SK-N-SH (cell line): ENCODE measurements around the gene GJD3. TPM values are rescaled to one million over a fixed set of nuclear protein-coding genes. Genes with fewer than 3 reads are reported as not detected.

Source experiments
- CTCF ChIA-PET: fragments of 300-600, 350-600 bp; formaldehyde crosslinking; extraction: SDS; loops from one replicate; lab custom pipeline; 2021; lab: Yijun Ruan, JAX
- POLR2A ChIA-PET: fragments of 350-600 bp; sonication (Branson Sonifier 250); formaldehyde crosslinking; extraction: SDS; loops from one replicate; lab custom pipeline; 2020; ENCODE audit warnings: antibody characterized with exemption, inconsistent platforms; lab: Yijun Ruan, JAX
- DNase-seq: peaks from one replicate; pipeline ENCODE4 v3.0.0; 2012
- H2AFZ ChIP-seq: fragments of 200-600 bp; sonication (generic); 2 replicates; pipeline ENCODE4 v1.8.1; 2016; ENCODE audit warnings: antibody characterized with exemption, mild to moderate bottlenecking, low read depth
- H3F3A ChIP-seq: fragments of 200-600 bp; sonication (generic); replicated peaks from 2 replicates; pipeline ENCODE3; 2016; ENCODE audit warnings: antibody characterized with exemption, mild to moderate bottlenecking; ENCODE audit not compliant: insufficient read depth
- H3K27ac ChIP-seq, 2 experiments: fragments of 200-500 bp in 1 of 2; fragments of 200-600 bp in 1 of 2; sonication (Bioruptor generic) in 1 of 2; sonication (generic), shearing (Covaris generic) in 1 of 2; 2 replicates each; pipeline versions ENCODE4 v1.5.1 to v1.6.1; 2014 to 2016; ENCODE audit warnings: low read depth in 2 of 2, inconsistent platforms in 1 of 2, low read length in 1 of 2, mild to moderate bottlenecking in 1 of 2, mixed read lengths in 1 of 2
- H3K27me3 ChIP-seq: fragments of 200-600 bp; sonication (generic), shearing (Covaris generic); 2 replicates; pipeline ENCODE4 v1.6.1; 2016; ENCODE audit warnings: mixed run types; ENCODE audit not compliant: insufficient read depth
- H3K36me3 ChIP-seq, 2 experiments: fragments of 200-500 bp in 1 of 2; fragments of 200-600 bp in 1 of 2; sonication (Bioruptor generic) in 1 of 2; sonication (generic) in 1 of 2; replicated peaks in 1 of 2; 2 replicates each; pipeline versions ENCODE3 to v1.5.1; 2014 to 2016; ENCODE audit warnings: low read length in 1 of 2, mild to moderate bottlenecking in 1 of 2; ENCODE audit not compliant: insufficient read depth in 2 of 2, control insufficient read depth in 1 of 2
- H3K4me1 ChIP-seq, 2 experiments: fragments of 200-500 bp in 1 of 2; fragments of 200-600 bp in 1 of 2; sonication (Bioruptor generic) in 1 of 2; sonication (generic), shearing (Covaris generic) in 1 of 2; 2 replicates each; pipeline versions ENCODE4 v1.5.1 to v1.6.1; 2014 to 2016; ENCODE audit warnings: low read depth in 1 of 2, low read length in 1 of 2, mixed run types in 1 of 2; ENCODE audit not compliant: insufficient read depth in 2 of 2, control insufficient read depth in 1 of 2
- H3K4me2 ChIP-seq: fragments of 200-600 bp; sonication (generic), shearing (Covaris generic); 2 replicates; pipeline ENCODE4 v1.6.1; 2017; ENCODE audit warnings: mixed run types
- H3K4me3 ChIP-seq, 2 experiments: fragments of 200-500 bp in 1 of 2; fragments of 200-600 bp in 1 of 2; sonication (Bioruptor generic) in 1 of 2; sonication (generic), shearing (Covaris generic) in 1 of 2; 2 replicates each; pipeline versions ENCODE4 v1.5.1 to v1.8.1; 2014 to 2016; ENCODE audit warnings: low read depth in 2 of 2, inconsistent platforms in 1 of 2, low read length in 1 of 2, mild to moderate bottlenecking in 1 of 2, mixed read lengths in 1 of 2, moderate library complexity in 1 of 2
- H3K79me2 ChIP-seq: fragments of 200-600 bp; sonication (generic); 2 replicates; pipeline ENCODE4 v1.8.1; 2017; ENCODE audit warnings: mild to moderate bottlenecking; ENCODE audit not compliant: insufficient read depth
- H3K9ac ChIP-seq: fragments of 200-600 bp; sonication (generic); 2 replicates; pipeline ENCODE4 v1.6.1; 2017; ENCODE audit warnings: mixed run types
- H3K9me2 ChIP-seq: fragments of 200-600 bp; sonication (generic); 2 replicates; pipeline ENCODE4 v1.6.1; 2017; ENCODE audit warnings: mixed run types
- H3K9me3 ChIP-seq: fragments of 200-600 bp; sonication (generic); 2 replicates; pipeline ENCODE4 v1.6.1; 2017; ENCODE audit warnings: mixed run types, mild to moderate bottlenecking, moderate library complexity
- H4K20me1 ChIP-seq: fragments of 200-600 bp; sonication (generic); 2 replicates; pipeline ENCODE4 v1.6.1; 2017; ENCODE audit warnings: mild to moderate bottlenecking, mixed run types; ENCODE audit not compliant: insufficient read depth
- CHD2 ChIP-seq: fragments of 150-350 bp; IDR thresholded peaks from 2 replicates; pipeline ENCODE4 v1.6.1; 2018; ENCODE audit warnings: low read length; ENCODE audit not compliant: partially characterized antibody
- EZH2phosphoT487 ChIP-seq: fragments of 200-600 bp; sonication (generic); IDR thresholded peaks from 2 replicates; pipeline ENCODE4 v1.6.1; 2017; ENCODE audit warnings: low read depth, mixed run types, mild to moderate bottlenecking, antibody characterized with exemption, moderate library complexity, borderline replicate concordance
- FOSL2 ChIP-seq: IDR thresholded peaks from 2 replicates; pipeline ENCODE4 v1.4.0; 2012; ENCODE audit warnings: low read depth, mild to moderate bottlenecking, moderate library complexity, borderline replicate concordance
- FOXM1 ChIP-seq: IDR thresholded peaks from 2 replicates; pipeline ENCODE4 v1.4.0; 2012; ENCODE audit warnings: low read depth, mild to moderate bottlenecking
- IRF3 ChIP-seq: fragments of 150-350 bp; IDR thresholded peaks from 2 replicates; pipeline ENCODE4 v1.6.1; 2016; ENCODE audit warnings: mild to moderate bottlenecking, low read depth, low read length
- MXI1 ChIP-seq: IDR thresholded peaks from 2 replicates; pipeline ENCODE4 v1.6.1; 2012; ENCODE audit warnings: mild to moderate bottlenecking, low read depth, low read length, improper control_type of control experiment
- NFIC ChIP-seq: IDR thresholded peaks from 2 replicates; pipeline ENCODE4 v1.4.0; 2012; ENCODE audit warnings: borderline replicate concordance
- POLR2AphosphoS5 ChIP-seq: IDR thresholded peaks from 2 replicates; pipeline ENCODE4 v1.6.1; 2012; ENCODE audit warnings: low read depth, low read length
- REST ChIP-seq: IDR thresholded peaks from 2 replicates; pipeline ENCODE4 v1.6.1; 2012; ENCODE audit warnings: mild to moderate bottlenecking, low read depth, low read length, moderate library complexity
- SIN3A ChIP-seq: IDR thresholded peaks from 2 replicates; pipeline ENCODE4 v1.6.1; 2012; ENCODE audit warnings: low read depth, mild to moderate bottlenecking, low read length, moderate library complexity, borderline replicate concordance
- TEAD4 ChIP-seq: IDR thresholded peaks from 2 replicates; pipeline ENCODE4 v1.4.0; 2012; ENCODE audit warnings: mild to moderate bottlenecking, borderline replicate concordance; ENCODE audit not compliant: insufficient read depth
- USF1 ChIP-seq: IDR thresholded peaks from 2 replicates; pipeline ENCODE4 v1.4.0; 2012; ENCODE audit warnings: low read depth, borderline replicate concordance
- ZBTB33 ChIP-seq: IDR thresholded peaks from 2 replicates; pipeline ENCODE4 v1.4.0; 2012; ENCODE audit warnings: low read depth, borderline replicate concordance
- WGBS: methylation state at CpG from one replicate; pipeline ENCODE4 v1.1.6; 2017; ENCODE audit warnings: low lambda C conversion rate; 5-methylcytosine and 5-hydroxymethylcytosine counted together
- polyA plus RNA-seq, 3 experiments: library from polyadenylated mRNA; depleted of rRNA; stranded (reverse); fragments of >200 nt; gene quantifications; 2 replicates each; pipeline ENCODE4 v1.2.3, GENCODE V29; 2012

The GJD3 gene
- polyA plus RNA-seq, 1 of the 3 experiments (the other 2 are of a cell fraction) = not detected

GRCh38 chr17:40327244-40327729 is 37.2 kb downstream of the GJD3 start:
- TF ChIP-seq FOXM1 (no peak), EZH2phosphoT487 (no peak), POLR2AphosphoS5 (no peak), ZBTB33 (no peak), FOSL2 (no peak), USF1 (no peak), SIN3A (no peak), REST (no peak), IRF3 (no peak), CHD2 (no peak), TEAD4 (no peak), MXI1 (no peak), NFIC (no peak)
- TF ChIP-seq, all 33 proteins: peak for 0
- H3K9me3 ChIP-seq = no peaks in the 10 kb centered on the region
- H4K20me1 ChIP-seq = peaks cover 73% of the 10 kb centered on the region
- no peak overlapping the region; the same call in 1 of the 2 replicates for H3K4me2 ChIP-seq
- ChIA-PET CTCF (interaction anchor here (1.1 to 57.6 kb wide), 4 partner anchors 16 to 120 kb away, joined by 3 to 1706 read pairs (median 88); partner anchors contain the start of genes CDC6 and RARA), POLR2A (interaction anchor here (0.8 to 1.6 kb wide), 2 partner anchors 16 to 24 kb away, joined by 3 to 6 read pairs; no protein-coding TSS in a partner anchor)
- peaks cover 3 to 4% of the 10 kb centered on the region in 2 experiments for H3K36me3 ChIP-seq
- H3F3A ChIP-seq = peaks cover 24% of the 10 kb centered on the region
- H3K4me3 ChIP-seq = no peak overlapping the region
- H3K27ac ChIP-seq = peak overlapping the region in 1 of 2 experiments; percentile 45; a peak in 1 of 4 replicates
- 86% methylated on average over 1 of the region's 4 CpGs for WGBS
- DNase-seq = no peak
- no peaks in the 10 kb centered on the region for H3K27me3 ChIP-seq
- H3K9me2 ChIP-seq = no peaks in the 10 kb centered on the region
- H3K79me2 ChIP-seq = peaks cover 98% of the 10 kb centered on the region
- no peak overlapping the region for H2AFZ ChIP-seq
- H3K4me1 ChIP-seq = peaks cover 74 to 87% of the 10 kb centered on the region in 2 experiments
- H3K9ac ChIP-seq = no peak overlapping the region
